GM18511 (cell line): ENCODE measurements around the gene FBXO30.
A peak's percentile ranks its signal among the peaks of the same experiment; 100 is the strongest.

Experiments
- ATAC-seq: cut with Tn5 transposase; IDR thresholded peaks from one replicate; pipeline ENCODE4 v1.9.1; 2021; ENCODE audit warnings: mild to moderate bottlenecking, moderate library complexity; ENCODE audit not compliant: unreplicated experiment

FBXO30 gene

DNA sequence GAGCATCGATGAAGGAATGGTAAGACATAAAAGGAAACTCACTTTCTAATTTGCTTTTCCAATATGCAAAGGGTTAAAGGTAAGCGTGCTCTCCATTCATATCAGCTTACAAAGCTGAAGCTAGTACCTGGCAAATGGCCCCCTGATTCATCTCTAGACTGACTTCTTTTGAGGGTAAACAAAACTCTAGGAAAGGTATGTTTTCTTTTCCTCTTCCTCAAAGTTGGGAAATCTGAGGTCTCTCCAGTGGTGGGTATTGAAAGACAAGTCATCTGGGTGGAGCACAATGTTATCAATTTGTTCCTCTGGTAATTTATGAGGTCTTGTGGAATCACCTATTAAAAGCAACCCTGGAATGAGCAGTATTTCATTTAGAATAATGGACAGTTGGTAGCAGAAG lies 7.9 kb upstream of the FBXO30 start:
- no peak for ATAC-seq

DNA sequence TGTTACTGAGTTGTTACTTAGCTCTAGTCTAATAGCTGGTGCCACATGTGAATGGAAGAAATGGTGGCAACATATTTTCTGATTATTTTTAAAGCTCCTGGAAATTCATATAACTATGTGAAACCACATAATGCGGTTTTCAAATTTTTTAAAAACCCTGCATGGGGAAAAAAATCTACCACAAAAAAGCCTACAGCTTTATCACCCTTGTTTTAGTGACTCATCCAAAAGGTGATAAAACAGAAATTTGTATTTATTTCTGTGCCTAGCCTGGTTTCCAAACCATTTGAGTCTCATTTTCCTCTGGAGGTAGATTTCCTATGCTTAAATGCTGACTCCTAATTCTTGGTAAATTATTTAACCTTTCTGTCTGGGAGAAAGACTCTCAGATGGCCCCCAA lies 5.4 kb upstream of the FBXO30 start:
- no peak for ATAC-seq

- ATAC-seq = no peak
These were observed 4.2 kb upstream of the FBXO30 start for GRCh38 chr6:145818796-145819195.

DNA sequence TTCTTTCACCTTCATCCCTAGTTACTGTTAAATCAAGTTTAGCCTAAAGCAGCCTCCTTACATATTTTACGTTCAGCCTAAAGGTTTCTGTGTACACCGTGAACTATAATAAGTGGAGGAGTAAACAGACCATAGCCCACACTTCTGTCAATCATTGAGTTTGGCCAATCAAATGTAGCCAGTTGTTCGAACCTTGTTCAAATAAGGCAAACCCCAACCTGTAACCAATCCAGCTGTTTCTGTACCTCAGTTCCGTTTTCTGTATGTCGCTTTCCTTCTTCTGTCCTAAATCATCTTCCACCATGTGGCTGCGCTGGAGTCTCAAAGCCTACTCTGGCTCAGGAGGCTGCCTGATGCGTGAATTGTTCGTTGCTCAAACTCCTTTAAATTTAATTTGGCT lies 1.8 kb upstream of the FBXO30 start:
- peak; percentile 26 for ATAC-seq

DNA sequence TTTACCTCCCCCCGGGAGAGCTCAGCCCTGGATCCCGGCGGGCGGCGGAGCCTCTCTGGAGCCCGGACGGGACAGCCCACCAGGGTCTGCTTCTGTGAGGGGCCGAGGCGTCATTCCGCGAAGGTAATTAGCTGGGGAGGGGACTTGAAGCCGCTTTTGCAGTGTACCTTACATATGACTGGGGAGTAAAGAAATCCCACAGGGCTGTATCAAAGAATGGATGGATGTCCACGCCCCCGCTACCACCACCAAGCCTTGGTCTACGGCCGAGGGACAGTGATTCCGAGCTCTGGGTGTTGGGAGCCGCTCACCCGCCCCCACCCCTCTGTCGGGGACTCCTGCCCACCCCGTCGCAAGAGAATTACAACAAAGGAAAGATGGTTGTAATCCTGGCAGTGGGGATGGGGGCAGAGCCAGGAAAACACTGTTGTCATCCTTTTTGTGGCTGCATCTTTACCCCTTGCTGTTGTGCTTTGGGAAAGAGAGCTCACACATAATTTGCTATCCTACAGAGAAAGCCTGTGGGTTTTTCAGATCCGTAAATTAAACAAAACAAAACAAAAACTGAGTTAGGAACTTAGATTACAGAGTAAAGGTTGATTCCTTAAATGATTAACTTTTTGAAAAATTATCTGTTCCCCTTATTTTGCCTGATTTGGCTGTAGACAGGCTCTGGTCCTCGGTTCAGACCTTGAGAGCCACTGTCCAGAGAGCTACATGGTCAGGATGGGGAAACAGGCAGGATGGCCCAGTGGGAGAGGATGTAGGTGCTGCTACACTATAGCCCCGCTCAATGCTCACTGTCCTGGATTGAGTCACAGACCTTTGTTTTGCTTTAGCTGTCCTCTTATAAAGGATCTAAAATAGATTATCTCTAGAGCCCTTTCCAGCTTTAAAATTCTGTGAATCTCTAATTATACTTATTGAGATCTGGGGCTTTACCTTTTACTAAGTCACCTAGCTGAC lies 997 bp upstream of the FBXO30 start:
- peak; percentile 19 for ATAC-seq

DNA sequence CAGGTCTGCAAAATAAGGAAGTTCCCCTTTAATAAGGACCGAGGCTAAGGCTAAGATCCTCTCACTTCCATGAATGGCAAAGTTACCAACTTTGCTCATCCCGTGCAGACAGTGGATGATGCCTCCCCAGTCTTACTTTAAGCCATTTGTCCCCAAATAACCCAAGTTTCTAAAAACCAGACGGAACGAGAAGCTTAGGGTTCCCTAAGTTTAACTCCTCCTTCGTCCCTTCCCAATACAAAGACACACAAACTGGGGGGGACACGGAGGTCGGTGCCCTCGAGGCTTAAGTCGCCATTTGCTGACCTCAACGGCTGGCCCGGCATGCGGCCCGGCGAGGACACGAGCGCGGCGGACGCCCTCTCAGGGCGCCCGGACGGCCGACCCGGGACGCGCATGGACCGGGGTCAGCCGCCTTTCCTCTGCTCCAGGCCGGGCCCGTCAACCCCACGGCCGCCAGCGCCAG lies 527 bp downstream of the FBXO30 start:
- peak; percentile 21 for ATAC-seq

DNA sequence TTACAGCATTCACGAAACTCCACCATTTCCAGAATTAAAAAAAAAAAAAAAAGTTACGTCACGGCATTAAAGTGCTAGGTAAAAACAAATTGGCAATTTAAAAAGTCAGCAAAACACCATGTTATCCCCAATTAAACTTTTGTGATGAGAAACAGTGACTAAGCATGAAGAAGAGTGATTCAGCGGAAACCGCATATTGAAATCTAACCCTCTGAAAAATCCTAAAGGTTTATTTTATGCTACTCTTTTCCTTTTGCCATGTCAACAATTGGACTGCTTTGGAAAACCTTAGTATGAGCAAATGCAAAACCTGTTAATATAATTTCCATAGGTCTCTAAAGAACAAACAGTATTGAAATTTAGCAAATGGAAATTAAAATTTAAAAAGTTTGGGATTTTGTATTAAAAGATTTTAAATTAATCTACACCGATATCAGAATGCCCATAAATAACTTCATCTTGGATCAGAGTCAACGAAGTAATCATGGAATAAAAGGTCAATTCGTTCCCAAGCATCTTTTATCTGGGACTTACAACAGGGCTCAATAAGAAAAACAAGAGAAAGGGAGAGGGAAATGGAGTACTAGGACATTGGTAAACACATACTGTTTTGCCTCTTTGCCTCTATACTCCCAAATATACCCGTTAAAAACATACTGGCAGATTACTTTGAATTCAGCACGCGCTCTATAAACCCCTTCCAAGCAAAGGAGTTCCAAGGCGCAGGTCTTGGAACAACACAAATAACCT lies 1.1 kb downstream of the FBXO30 start:
- peak; percentile 0 for ATAC-seq

- no peak for ATAC-seq
These were observed 2.9 kb downstream of the FBXO30 start for GRCh38 chr6:145811741-145812140.

- ATAC-seq = no peak
These were observed 4.8 kb downstream of the FBXO30 start for GRCh38 chr6:145809785-145810184.

- peak; percentile 75 for ATAC-seq
These were observed 5.4 kb downstream of the FBXO30 start for GRCh38 chr6:145809211-145809610.

DNA sequence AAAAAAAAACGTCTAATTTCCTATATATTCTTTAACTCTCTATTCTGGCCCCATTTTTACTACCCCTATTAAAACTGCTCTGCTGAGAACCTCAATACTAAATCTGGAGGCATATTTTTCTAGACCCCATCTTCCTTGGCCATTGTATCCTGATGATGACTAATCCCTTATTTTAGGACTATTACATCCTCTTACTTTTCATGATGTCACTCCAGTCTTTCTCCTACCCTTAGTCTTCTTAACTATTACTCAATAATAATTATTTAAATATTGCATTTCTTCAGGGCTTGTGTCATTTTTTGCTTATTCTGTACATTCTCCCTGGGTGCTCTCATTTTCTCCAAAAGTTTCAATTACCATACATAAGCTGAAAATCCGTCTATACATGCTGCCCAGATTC lies 6.4 kb downstream of the FBXO30 start:
- ATAC-seq = no peak

DNA sequence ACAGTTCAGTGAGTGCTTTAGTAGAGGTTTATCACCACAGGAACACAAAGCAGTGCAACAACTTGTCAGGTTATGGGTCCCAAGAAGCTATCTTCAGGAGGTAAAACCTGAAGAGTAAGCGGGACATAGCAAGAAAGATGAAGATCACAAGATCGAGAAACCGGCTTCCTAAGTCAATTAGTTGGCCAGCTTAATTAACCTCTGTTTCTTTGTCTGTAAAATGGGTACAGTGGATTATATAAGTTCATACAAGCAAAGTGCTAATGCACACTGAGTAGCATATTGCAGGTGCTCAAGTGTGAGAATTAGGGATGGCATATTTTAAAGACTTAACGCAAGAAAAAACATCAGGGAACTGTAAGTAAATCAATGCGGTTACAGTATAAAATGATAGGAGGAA lies 12.5 kb downstream of the FBXO30 start:
- ATAC-seq = no peak

GRCh38 chr6:145801021-145801420 lies 13.6 kb downstream of the FBXO30 start:
- no peak for ATAC-seq

DNA sequence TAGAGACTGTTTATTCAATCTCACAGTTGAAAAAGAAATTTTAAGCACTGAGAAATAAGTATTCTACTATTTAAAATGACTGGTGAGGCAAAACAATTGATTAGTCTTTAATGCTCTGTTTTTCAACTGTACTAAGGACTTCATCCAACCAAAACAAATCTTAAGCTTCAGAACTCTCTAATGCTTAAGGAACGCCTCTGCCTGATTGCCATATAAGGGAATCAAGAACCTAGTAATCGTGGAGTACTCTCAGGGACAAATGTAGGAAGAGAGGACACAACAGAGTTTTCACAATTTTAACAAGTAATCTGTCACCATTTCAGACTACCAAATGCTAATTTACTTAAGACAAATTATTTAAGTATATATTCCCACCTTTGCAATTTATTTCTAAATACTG lies 16.1 kb downstream of the FBXO30 start:
- ATAC-seq = no peak

DNA sequence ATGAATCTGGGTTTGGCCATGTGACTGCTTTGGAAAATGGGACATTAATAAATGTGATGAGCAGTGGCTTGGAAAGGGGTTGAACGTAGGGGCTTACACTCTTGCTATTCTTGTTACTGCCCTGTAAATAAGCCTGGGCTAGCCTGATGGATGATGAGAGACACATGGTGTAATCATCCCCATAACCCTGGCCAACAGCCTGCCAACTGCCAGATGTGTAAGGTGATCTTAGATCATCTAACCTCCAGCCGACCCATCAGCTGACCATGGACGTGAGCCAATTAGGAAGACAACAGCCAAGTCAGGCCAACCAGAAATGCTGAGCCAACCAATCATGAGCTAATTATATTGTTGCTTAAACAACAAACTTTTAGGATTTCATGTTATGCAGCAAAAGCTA lies 25.2 kb downstream of the FBXO30 start:
- ATAC-seq = no peak

GRCh38 chr6:145787688-145788087 lies 26.9 kb downstream of the FBXO30 start:
- ATAC-seq = no peak

- peak; percentile 87 for ATAC-seq
These were observed 29.9 kb downstream of the FBXO30 start for GRCh38 chr6:145784683-145785082.

DNA sequence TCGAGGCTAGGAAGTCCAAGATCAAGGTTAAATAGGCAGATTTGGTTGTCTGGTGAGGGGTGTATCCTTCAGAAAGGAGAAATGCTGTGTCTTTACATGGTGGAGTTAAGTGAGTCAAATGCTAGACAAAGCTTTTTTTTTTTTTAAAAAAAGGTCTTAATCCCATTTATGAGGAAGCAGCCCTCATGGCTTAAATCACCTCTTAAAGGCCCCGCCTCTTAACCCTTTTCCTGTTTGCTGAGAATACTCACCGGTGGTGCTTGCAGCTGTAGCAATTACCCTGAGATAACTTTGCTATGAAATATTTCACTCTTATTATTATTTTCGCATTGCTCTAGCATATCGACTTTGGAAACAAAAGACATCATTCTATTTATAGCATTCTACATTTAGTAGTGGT lies 30.8 kb downstream of the FBXO30 start:
- ATAC-seq = no peak

DNA sequence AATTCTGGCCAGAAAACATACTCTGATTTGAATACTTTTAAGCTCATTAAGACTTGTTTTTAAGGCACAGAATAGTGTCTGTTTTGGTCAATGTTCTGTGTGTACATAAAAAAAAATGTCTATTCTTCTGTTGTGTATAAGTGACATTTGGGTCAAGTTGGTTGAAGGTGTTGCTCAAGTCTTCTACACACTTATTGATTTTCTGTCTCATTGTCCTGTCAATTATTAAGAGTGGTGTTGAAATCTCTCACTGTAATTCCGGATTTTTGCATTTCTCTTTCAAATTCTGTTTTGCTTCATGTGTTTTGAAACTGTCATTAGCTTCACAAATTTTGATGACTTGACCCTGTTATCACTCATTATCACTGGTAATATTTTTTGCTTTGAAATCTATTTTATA lies 41.7 kb downstream of the FBXO30 start:
- ATAC-seq = no peak

GRCh38 chr6:145765449-145765848 lies 49.1 kb downstream of the FBXO30 start:
- no peak for ATAC-seq

- ATAC-seq = no peak
These were observed 50.9 kb downstream of the FBXO30 start for GRCh38 chr6:145763742-145764141.

GRCh38 chr6:145761584-145761983 lies 53.0 kb downstream of the FBXO30 start:
- ATAC-seq = peak; percentile 83
